IMR-90 (cell line): ENCODE results near the gene TM9SF4. TPM values are rescaled to one million over a fixed set of nuclear protein-coding genes. Genes with fewer than 3 reads are reported as not detected.

Experiments
- ATAC-seq: fragments of 200-7000 bp; cut with Tn5 transposase; 2 replicates; pipeline ENCODE4 v1.9.1; 2020; ENCODE audit warnings: low read depth, mild to moderate bottlenecking, moderate library complexity
- BruUV-seq: library from RNA; stranded (reverse); fragments of 400-500 nt; replicated peaks from 2 replicates; lab custom pipeline; 2021; lab: Mats Ljungman, UMichigan
- CTCF ChIA-PET: fragments of 300-600 bp; formaldehyde crosslinking; extraction: SDS; loops from one replicate; lab custom pipeline; 2021; ENCODE audit warnings: antibody characterized with exemption; lab: Yijun Ruan, JAX
- POLR2A ChIA-PET: fragments of 300-600 bp; sonication (Branson Sonifier 250); formaldehyde crosslinking; loops from one replicate; lab custom pipeline; 2022; ENCODE audit warnings: antibody characterized with exemption; ENCODE audit not compliant: unreplicated experiment; lab: Charles Lee
- DNase-seq: peaks from one replicate; pipeline ENCODE4 v3.0.0; 2013
- H2AFZ ChIP-seq: replicated peaks from 2 replicates; pipeline ENCODE3; 2013; ENCODE audit warnings: low read length, mild to moderate bottlenecking; ENCODE audit not compliant: poor library complexity
- H2AK5ac ChIP-seq: 2 replicates; pipeline ENCODE4 v1.6.1; 2013; ENCODE audit warnings: low read depth, low read length, inconsistent platforms
- H2AK9ac ChIP-seq: replicated peaks from 2 replicates; pipeline ENCODE3; 2013; ENCODE audit warnings: mild to moderate bottlenecking, low read depth, low read length, moderate library complexity; ENCODE audit not compliant: poor library complexity
- H2BK120ac ChIP-seq: 2 replicates; pipeline ENCODE4 v1.6.1; 2013; ENCODE audit warnings: low read depth, low read length, inconsistent platforms
- H2BK15ac ChIP-seq: 3 replicates; pipeline ENCODE4 v1.6.1; 2013; ENCODE audit warnings: low read depth, low read length, inconsistent platforms
- H2BK20ac ChIP-seq: 2 replicates; pipeline ENCODE4 v1.6.1; 2013; ENCODE audit warnings: low read depth, mild to moderate bottlenecking, inconsistent platforms, low read length, moderate library complexity
- H2BK5ac ChIP-seq: 2 replicates; pipeline ENCODE4 v1.6.1; 2013; ENCODE audit warnings: mild to moderate bottlenecking, low read depth, low read length, inconsistent platforms; ENCODE audit not compliant: poor library complexity, severe bottlenecking
- H3K14ac ChIP-seq: replicated peaks from 2 replicates; pipeline ENCODE4 v1.6.1; 2013; ENCODE audit warnings: low read depth, low read length, inconsistent platforms
- H3K18ac ChIP-seq: 2 replicates; pipeline ENCODE4 v1.6.1; 2013; ENCODE audit warnings: low read depth, low read length, control low read depth
- H3K23ac ChIP-seq: 2 replicates; pipeline ENCODE4 v1.6.1; 2013; ENCODE audit warnings: low read depth, low read length, inconsistent platforms
- H3K27ac ChIP-seq: 2 replicates; pipeline ENCODE4 v1.5.1; 2013; ENCODE audit warnings: mild to moderate bottlenecking, control low read depth, low read length; ENCODE audit not compliant: insufficient read depth
- H3K27me3 ChIP-seq: 2 replicates; pipeline ENCODE4 v1.6.1; 2013; ENCODE audit warnings: low read length; ENCODE audit not compliant: control insufficient read depth, insufficient read depth
- H3K36me3 ChIP-seq: 2 replicates; pipeline ENCODE4 v1.6.1; 2013; ENCODE audit warnings: low read length, mixed read lengths; ENCODE audit not compliant: control insufficient read depth, insufficient read depth
- H3K4ac ChIP-seq: 2 replicates; pipeline ENCODE4 v1.6.1; 2013; ENCODE audit warnings: low read depth, low read length, inconsistent platforms
- H3K4me1 ChIP-seq: 2 replicates; pipeline ENCODE4 v1.6.1; 2013; ENCODE audit warnings: low read length, mixed read lengths; ENCODE audit not compliant: control insufficient read depth, insufficient read depth
- H3K4me2 ChIP-seq: 2 replicates; pipeline ENCODE4 v1.6.1; 2013; ENCODE audit warnings: low read depth, mild to moderate bottlenecking, control low read depth, low read length, moderate library complexity
- H3K4me3 ChIP-seq: 2 replicates; pipeline ENCODE4 v1.5.1; 2013; ENCODE audit warnings: low read depth, mild to moderate bottlenecking, control low read depth, low read length, moderate library complexity; ENCODE audit not compliant: insufficient read depth
- H3K56ac ChIP-seq: 2 replicates; pipeline ENCODE4 v1.6.1; 2013; ENCODE audit warnings: low read length, inconsistent platforms; ENCODE audit not compliant: insufficient read depth; ENCODE audit errors: extremely low read depth
- H3K79me1 ChIP-seq, 2 experiments: 2 replicates each; pipeline ENCODE4 v1.6.1; 2013; ENCODE audit warnings: low read length in 2 of 2, inconsistent platforms in 1 of 2, low read depth in 1 of 2
- H3K9ac ChIP-seq: 2 replicates; pipeline ENCODE4 v1.6.1; 2013; ENCODE audit warnings: low read depth, low read length, control low read depth
- H3K9me1 ChIP-seq: 2 replicates; pipeline ENCODE4 v1.6.1; 2013; ENCODE audit warnings: low read length, inconsistent platforms; ENCODE audit not compliant: insufficient read depth
- H3K9me3 ChIP-seq: 2 replicates; pipeline ENCODE4 v1.6.1; 2013; ENCODE audit warnings: low read length; ENCODE audit not compliant: control insufficient read depth, insufficient read depth
- H4K20me1 ChIP-seq: 2 replicates; pipeline ENCODE4 v1.6.1; 2013; ENCODE audit warnings: low read length, inconsistent platforms; ENCODE audit not compliant: insufficient read depth
- H4K5ac ChIP-seq: 2 replicates; pipeline ENCODE4 v1.6.1; 2013; ENCODE audit warnings: mild to moderate bottlenecking, low read depth, low read length, control low read depth
- H4K8ac ChIP-seq, 2 experiments: 2 replicates each; pipeline ENCODE4 v1.6.1; 2013; ENCODE audit warnings: low read depth in 2 of 2, low read length in 2 of 2, control low read depth in 1 of 2, inconsistent platforms in 1 of 2
- H4K91ac ChIP-seq: 2 replicates; pipeline ENCODE4 v1.6.1; 2013; ENCODE audit warnings: low read depth, low read length, inconsistent platforms; ENCODE audit not compliant: insufficient read depth
- CEBPB ChIP-seq: IDR thresholded peaks from 2 replicates; pipeline ENCODE4 v1.6.1; 2012; ENCODE audit warnings: low read depth, low read length, improper control_type of control experiment
- FOS ChIP-seq: fragments of 150-350 bp; IDR thresholded peaks from 2 replicates; pipeline ENCODE4 v1.6.1; 2016; ENCODE audit warnings: low read depth, low read length
- MAZ ChIP-seq: IDR thresholded peaks from 2 replicates; pipeline ENCODE4 v1.6.1; 2012; ENCODE audit warnings: low read depth, mild to moderate bottlenecking, low read length, improper control_type of control experiment, moderate library complexity, borderline replicate concordance
- MXI1 ChIP-seq: IDR thresholded peaks from 2 replicates; pipeline ENCODE4 v1.6.1; 2012; ENCODE audit warnings: low read depth, mild to moderate bottlenecking, low read length, moderate library complexity, borderline replicate concordance
- NFE2L2 ChIP-seq: fragments of 150-350 bp; IDR thresholded peaks from 2 replicates; pipeline ENCODE4 v1.6.1; 2016; ENCODE audit warnings: low read depth, mild to moderate bottlenecking, low read length
- POLR2A ChIP-seq: IDR thresholded peaks from 2 replicates; pipeline ENCODE4 v1.6.1; 2012; ENCODE audit warnings: mild to moderate bottlenecking, low read depth, low read length
- SMC3 ChIP-seq: fragments of 150-350 bp; IDR thresholded peaks from 2 replicates; pipeline ENCODE4 v1.6.1; 2016; ENCODE audit warnings: low read depth, mild to moderate bottlenecking, antibody characterized with exemption, low read length, moderate library complexity
- USF2 ChIP-seq: fragments of 150-350 bp; IDR thresholded peaks from 2 replicates; pipeline ENCODE4 v1.6.1; 2017; ENCODE audit warnings: mild to moderate bottlenecking, antibody characterized with exemption, low read length, low read depth
- WGBS, 2 experiments: methylation state at CpG; one replicate each; pipeline versions ENCODE4 v1.1.5 to v1.1.7; 2013; ENCODE audit warnings: missing lambda C conversion rate in 2 of 2; ENCODE audit not compliant: insufficient read length in 1 of 2; ENCODE audit errors: extremely low coverage in 2 of 2; 5-methylcytosine and 5-hydroxymethylcytosine counted together
- dilution Hi-C: fragments of 300-500 bp; cut with HindIII; formaldehyde crosslinking; loops from one replicate; pipeline ENCODE4 v1.14.3; 2018; ENCODE audit warnings: low sequenced_read_pairs; ENCODE audit not compliant: unreplicated experiment
- in situ Hi-C: fragments of 300-500 bp; cut with MboI; formaldehyde crosslinking; loops from 3 replicates; pipeline ENCODE4 v1.14.3; 2019; ENCODE audit warnings: low sequenced_read_pairs, inconsistent platforms, mixed read lengths
- intact Hi-C: fragments of 100-400 bp; cut with micrococcal nuclease; formaldehyde crosslinking; loops from 2 replicates; pipeline ENCODE4 v1.10.0; 2022
- polyA plus RNA-seq, 3 experiments: library from polyadenylated mRNA; depleted of rRNA; stranded (reverse); fragments of >200 nt; gene quantifications; 2 replicates each; pipeline ENCODE4 v1.2.3, GENCODE V29; 2012; ENCODE audit warnings: low replicate concordance in 1 of 3
- total RNA-seq: library from RNA; depleted of rRNA; stranded (reverse); fragments of >200 nt; gene quantifications from 2 replicates; pipeline ENCODE4 v1.2.3, GENCODE V29; 2012

TM9SF4 gene
- total and polyA plus RNA-seq, 2 of the 4 experiments (the other 2 are of a cell fraction) = 35.3 to 59.1 TPM

- Histone ChIP-seq H3K18ac (no peak overlapping the region), H2BK15ac (no peak overlapping the region), H3K23ac (no peak overlapping the region), H3K9ac (no peak overlapping the region), H4K91ac (no peak overlapping the region), H3K4ac (no peak overlapping the region), H2BK5ac (no peak overlapping the region), H3K36me3 (peaks cover 28% of the 10 kb centered on the region), H3K9me3 (no peaks in the 10 kb centered on the region), H2BK20ac (no peak overlapping the region), H3K79me1 (peaks cover 65 to 92% of the 10 kb centered on the region in 2 experiments), H3K27ac (no peak overlapping the region), H3K4me2 (no peak overlapping the region), H4K5ac (no peak overlapping the region), H3K14ac (no peak overlapping the region), H2AK5ac (no peak overlapping the region), H2AK9ac (no peak overlapping the region), H2AFZ (no peak overlapping the region), H4K8ac (no peak overlapping the region), H3K27me3 (no peaks in the 10 kb centered on the region), H3K9me1 (peaks cover 32% of the 10 kb centered on the region), H3K56ac (no peak overlapping the region), H2BK120ac (no peak overlapping the region), H3K4me3 (no peak overlapping the region), H4K20me1 (peaks cover 54% of the 10 kb centered on the region), H3K4me1 (peaks cover 18% of the 10 kb centered on the region)
- BruUV-seq = no TSS peak
- ChIA-PET POLR2A (no interaction called here), CTCF (no interaction called here)
- no peak for TF ChIP-seq USF2
- TF ChIP-seq MAZ = no peak
- TF ChIP-seq MXI1 = no peak
- TF ChIP-seq FOS = no peak
- no peak for TF ChIP-seq NFE2L2
- no peak for TF ChIP-seq SMC3
- no peak for TF ChIP-seq CEBPB
- TF ChIP-seq POLR2A = no peak
- in situ Hi-C loops (no loop called here), intact Hi-C loops (no loop called here), dilution Hi-C loops (no loop called here)
- 60% methylated on average over 1 of the region's 11 CpGs; no CpG with 5 or more reads in 1 of the 2 experiments for whole genome bisulfite sequencing, 2 experiments
- ATAC-seq = no peak
- DNase-seq = no peak
These were observed 94.1 kb downstream of the TM9SF4 start for GRCh38 chr20:32203356-32204204.
